T-cell (primary cell): ENCODE results near the gene ZNF135. TPM values are rescaled to one million over a fixed set of nuclear protein-coding genes. Genes with fewer than 3 reads are reported as not detected.

Experiments used
- ATAC-seq, 4 experiments: fragments of 200-7000 bp in 3 of 4; fragments of 150-1000 bp in 1 of 4; cut with Tn5 transposase; replicated peaks in 1 of 4; 1 replicate in 3 of 4; 2 replicates in 1 of 4; pipeline ENCODE4 v1.10.0; 2021; ENCODE audit warnings: moderate library complexity in 3 of 4, mild to moderate bottlenecking in 2 of 4, moderate number of reproducible peaks in 1 of 4
- CTCF ChIA-PET, 2 donors: fragments of 300-600 bp; sonication (Branson Sonifier 250); formaldehyde crosslinking; loops; one replicate each; lab custom pipeline; 2022; ENCODE audit warnings: antibody characterized with exemption in 2 of 2; lab: Charles Lee
- POLR2A ChIA-PET, 2 donors: fragments of 300-600 bp; sonication (Branson Sonifier 250); formaldehyde crosslinking; loops; one replicate each; lab custom pipeline; 2022; ENCODE audit warnings: antibody characterized with exemption in 2 of 2; lab: Charles Lee
- DNase-seq, 35 experiments: peaks; one replicate each; pipeline versions ENCODE4 v3.0.0 to v3.0.0-alpha.2; 2013 to 2023
- H3K27ac ChIP-seq: one replicate; pipeline ENCODE4 v1.5.1; 2013; ENCODE audit warnings: low read length
- H3K27me3 ChIP-seq, 2 experiments: replicated peaks in 1 of 2; 1 replicate in 1 of 2; 2 replicates in 1 of 2; pipeline versions ENCODE4 v1.6.1 to v1.7.0; 2013; ENCODE audit warnings: low read length in 1 of 2, mixed read lengths in 1 of 2; ENCODE audit not compliant: control insufficient read depth in 2 of 2, insufficient read depth in 2 of 2; ENCODE audit errors: extremely low read depth in 1 of 2
- H3K36me3 ChIP-seq, 2 donors: 1 replicate in 1 of 2; 2 replicates in 1 of 2; pipeline versions ENCODE4 v1.6.1 to v1.7.0; 2013; ENCODE audit warnings: low read length in 1 of 2; ENCODE audit not compliant: control insufficient read depth in 2 of 2, insufficient read depth in 1 of 2; ENCODE audit errors: extremely low read depth in 1 of 2
- H3K4me1 ChIP-seq, 2 experiments: 1 replicate in 1 of 2; 2 replicates in 1 of 2; pipeline versions ENCODE4 v1.6.1 to v1.7.0; 2013; ENCODE audit warnings: low read length in 2 of 2, mixed read lengths in 1 of 2; ENCODE audit not compliant: insufficient read depth in 2 of 2, control insufficient read depth in 1 of 2; ENCODE audit errors: extremely low read depth in 1 of 2
- H3K4me3 ChIP-seq, 2 donors: 1 replicate in 1 of 2; 2 replicates in 1 of 2; pipeline versions ENCODE4 v1.5.1 to v1.7.0; 2013; ENCODE audit warnings: mild to moderate bottlenecking in 2 of 2, low read length in 1 of 2, moderate library complexity in 1 of 2; ENCODE audit not compliant: control insufficient read depth in 1 of 2; ENCODE audit errors: extremely low read depth in 1 of 2
- H3K9me3 ChIP-seq: 2 replicates; pipeline ENCODE4 v1.7.0; 2013
- H3K27ac Mint-ChIP-seq, 2 donors: one replicate each; pipeline ENCODE4 v1.8.0; 2020 to 2021; ENCODE audit warnings: mild to moderate bottlenecking in 2 of 2, mixed read lengths in 2 of 2
- H3K27me3 Mint-ChIP-seq, 2 donors: one replicate each; pipeline ENCODE4 v1.8.0; 2021 to 2022; ENCODE audit warnings: mixed read lengths in 2 of 2
- H3K36me3 Mint-ChIP-seq: one replicate; pipeline ENCODE4 v1.8.0; 2021; ENCODE audit warnings: mixed read lengths
- H3K4me1 Mint-ChIP-seq, 3 donors: one replicate each; pipeline ENCODE4 v1.8.0; 2020 to 2022; ENCODE audit warnings: mixed read lengths in 3 of 3, mild to moderate bottlenecking in 1 of 3
- H3K4me3 Mint-ChIP-seq, 3 donors: one replicate each; pipeline ENCODE4 v1.8.0; 2020 to 2022; ENCODE audit warnings: mild to moderate bottlenecking in 3 of 3, mixed read lengths in 3 of 3, moderate library complexity in 3 of 3
- H3K9me3 Mint-ChIP-seq, 3 donors: one replicate each; pipeline ENCODE4 v1.8.0; 2020 to 2022; ENCODE audit warnings: mixed read lengths in 3 of 3
- WGBS: methylation state at CpG from one replicate; pipeline ENCODE4 v1.1.5; 2013; ENCODE audit warnings: missing lambda C conversion rate; ENCODE audit not compliant: insufficient coverage; 5-methylcytosine and 5-hydroxymethylcytosine counted together
- total RNA-seq, 35 experiments: library from RNA in 6 of 35; stranded (reverse) in 6 of 35; fragments of 120-200 nt in 1 of 35; gene quantifications; one replicate each; pipeline versions ENCODE4 v1.2.1 to v1.2.4 and lab custom pipeline; 2013 to 2026

Gene ZNF135
- total RNA-seq, 5 donors from 2014 or later (not counting 1 experiment from before 2014, with no cell fraction given) = 1.2 to 2.8 (median 2.1) TPM

- no peak overlapping the region for H3K27ac Mint-ChIP-seq
- ATAC-seq (no peak), DNase-seq (no peak)
- Histone ChIP-seq H3K4me1 (peaks cover 0 to 14% of the 10 kb centered on the region in 2 experiments), H3K36me3 (no peaks in the 10 kb centered on the region), H3K27me3 (peaks cover 0 to 71% of the 10 kb centered on the region in 2 experiments), H3K9me3 (no peaks in the 10 kb centered on the region), H3K4me3 (no peak overlapping the region), H3K27ac (no peak overlapping the region)
- ChIA-PET POLR2A (no interaction called here), CTCF (no interaction called here)
- H3K9me3 Mint-ChIP-seq = peaks cover 11 to 34% (median 25%) of the 10 kb centered on the region in 3 donors
- peaks cover 24% of the 10 kb centered on the region for H3K36me3 Mint-ChIP-seq
- peaks cover 16 to 30% of the 10 kb centered on the region in 2 donors for H3K27me3 Mint-ChIP-seq
- 84% methylated on average over 8 of the region's 8 CpGs for WGBS
- peaks cover 5 to 9% (median 8%) of the 10 kb centered on the region in 3 donors for H3K4me1 Mint-ChIP-seq
- H3K4me3 Mint-ChIP-seq = no peak overlapping the region
Observed at GRCh38 chr19:58056261-58056660, 2.8 kb upstream of the ZNF135 start.

GRCh38 chr19:58056861-58057260 lies 2.2 kb upstream of the ZNF135 start:
- ChIA-PET POLR2A (no interaction called here), CTCF (no interaction called here)
- no peak overlapping the region for H3K4me3 ChIP-seq
- peaks cover 11 to 31% (median 28%) of the 10 kb centered on the region in 3 donors for H3K9me3 Mint-ChIP-seq
- no peak overlapping the region for H3K4me3 Mint-ChIP-seq
- peaks cover 0 to 69% of the 10 kb centered on the region in 2 experiments for H3K27me3 ChIP-seq
- no peak overlapping the region for H3K27ac ChIP-seq
- H3K36me3 ChIP-seq = no peaks in the 10 kb centered on the region
- DNase-seq (no peak), ATAC-seq (no peak)
- WGBS = 76% methylated on average over 8 of the region's 8 CpGs
- H3K4me1 ChIP-seq = peaks cover 0 to 14% of the 10 kb centered on the region in 2 experiments
- H3K27me3 Mint-ChIP-seq = peaks cover 16 to 31% of the 10 kb centered on the region in 2 donors
- H3K4me1 Mint-ChIP-seq = peaks cover 5 to 9% (median 8%) of the 10 kb centered on the region in 3 donors
- H3K36me3 Mint-ChIP-seq = peaks cover 21% of the 10 kb centered on the region
- H3K27ac Mint-ChIP-seq = no peak overlapping the region
- no peaks in the 10 kb centered on the region for H3K9me3 ChIP-seq

GRCh38 chr19:58058467-58058866 lies 615 bp upstream of the ZNF135 start:
- ATAC-seq = no peak
- DNase-seq = no peak
- POLR2A ChIA-PET = interaction anchor here (0.6 kb wide), 4 partner anchors 85 to 608 kb away, joined by 3 to 8 read pairs (median 6); partner anchors contain the start of gene ZIK1 (in 1 of the 2)
- Histone ChIP-seq H3K9me3 (no peaks in the 10 kb centered on the region), H3K36me3 (no peaks in the 10 kb centered on the region), H3K27ac (no peak overlapping the region), H3K4me3 (peak overlapping the region in 1 of 2 donors; percentile 53), H3K27me3 (peaks cover 0 to 63% of the 10 kb centered on the region in 2 experiments), H3K4me1 (peaks cover 0 to 14% of the 10 kb centered on the region in 2 experiments)
- H3K36me3 Mint-ChIP-seq = peaks cover 28% of the 10 kb centered on the region
- H3K4me3 Mint-ChIP-seq = peak overlapping the region; percentile 77 to 79 (median 79)
- peaks cover 5 to 9% (median 8%) of the 10 kb centered on the region in 3 donors for H3K4me1 Mint-ChIP-seq
- H3K27ac Mint-ChIP-seq = no peak overlapping the region
- CTCF ChIA-PET = interaction anchor here in 1 of 2 donors (0.6 kb wide), 1 partner anchor 22 kb away, joined by 3 read pairs; no protein-coding TSS in a partner anchor
- WGBS = 97% methylated on average over 9 of the region's 13 CpGs
- peaks cover 11 to 35% (median 30%) of the 10 kb centered on the region in 3 donors for H3K9me3 Mint-ChIP-seq
- H3K27me3 Mint-ChIP-seq = peaks cover 16 to 31% of the 10 kb centered on the region in 2 donors

GRCh38 chr19:58059671-58060078 lies 593 bp downstream of the ZNF135 start:
- peaks cover 11 to 40% (median 34%) of the 10 kb centered on the region in 3 donors for H3K9me3 Mint-ChIP-seq
- DNase-seq = peak in 1 of 35 experiments; percentile 8
- H3K27me3 ChIP-seq = peaks cover 0 to 52% of the 10 kb centered on the region in 2 experiments
- ChIA-PET CTCF (no interaction called here), POLR2A (interaction anchor here (0.6 kb wide), 2 partner anchors 42 to 210 kb away, joined by 3 read pairs; partner anchors contain the start of gene ZNF587 (in 1 of the 2))
- H3K27ac Mint-ChIP-seq = no peak overlapping the region
- H3K27me3 Mint-ChIP-seq = peaks cover 13 to 31% of the 10 kb centered on the region in 2 donors
- peaks cover 0 to 14% of the 10 kb centered on the region in 2 experiments for H3K4me1 ChIP-seq
- no peak for ATAC-seq
- H3K36me3 ChIP-seq = no peaks in the 10 kb centered on the region
- peaks cover 5 to 9% (median 8%) of the 10 kb centered on the region in 3 donors for H3K4me1 Mint-ChIP-seq
- WGBS = 46% methylated on average over 27 of the region's 28 CpGs
- H3K27ac ChIP-seq = no peak overlapping the region
- H3K36me3 Mint-ChIP-seq = peaks cover 36% of the 10 kb centered on the region
- H3K9me3 ChIP-seq = no peaks in the 10 kb centered on the region
- peak overlapping the region; percentile 33 to 72 for H3K4me3 ChIP-seq
- H3K4me3 Mint-ChIP-seq = peak overlapping the region; percentile 36 to 79 (median 49)

GRCh38 chr19:58060231-58060630 lies 1.1 kb downstream of the ZNF135 start:
- H3K27me3 Mint-ChIP-seq = peaks cover 10 to 29% of the 10 kb centered on the region in 2 donors
- peaks cover 10 to 42% (median 35%) of the 10 kb centered on the region in 3 donors for H3K9me3 Mint-ChIP-seq
- Histone ChIP-seq H3K4me3 (no peak overlapping the region), H3K27me3 (peaks cover 0 to 46% of the 10 kb centered on the region in 2 experiments), H3K4me1 (peaks cover 0 to 14% of the 10 kb centered on the region in 2 experiments), H3K9me3 (no peaks in the 10 kb centered on the region), H3K27ac (no peak overlapping the region), H3K36me3 (no peaks in the 10 kb centered on the region)
- H3K4me3 Mint-ChIP-seq = peak overlapping the region; percentile 36 to 79 (median 49)
- no peak overlapping the region for H3K27ac Mint-ChIP-seq
- POLR2A ChIA-PET = no interaction called here
- no peak for ATAC-seq
- H3K36me3 Mint-ChIP-seq = peaks cover 41% of the 10 kb centered on the region
- CTCF ChIA-PET = no interaction called here
- WGBS = 99% methylated on average over 9 of the region's 24 CpGs
- DNase-seq = no peak
- H3K4me1 Mint-ChIP-seq = peaks cover 5 to 8% (median 8%) of the 10 kb centered on the region in 3 donors

GRCh38 chr19:58063712-58064111 lies 4.6 kb downstream of the ZNF135 start:
- no peak for DNase-seq
- Mint-ChIP-seq H3K36me3 (peaks cover 50% of the 10 kb centered on the region), H3K4me3 (no peak overlapping the region), H3K27me3 (peaks cover 0 to 10% of the 10 kb centered on the region in 2 donors), H3K9me3 (peaks cover 22 to 57% (median 50%) of the 10 kb centered on the region in 3 donors), H3K27ac (no peak overlapping the region), H3K4me1 (peaks cover 3 to 6% (median 4%) of the 10 kb centered on the region in 3 donors)
- POLR2A ChIA-PET = no interaction called here
- no peak for ATAC-seq
- no peaks in the 10 kb centered on the region for H3K36me3 ChIP-seq
- no peak overlapping the region for H3K27ac ChIP-seq
- peaks cover 0 to 13% of the 10 kb centered on the region in 2 experiments for H3K4me1 ChIP-seq
- no peak overlapping the region for H3K4me3 ChIP-seq
- peaks cover 3% of the 10 kb centered on the region for H3K9me3 ChIP-seq
- CTCF ChIA-PET = no interaction called here
- peaks cover 0 to 21% of the 10 kb centered on the region in 2 experiments for H3K27me3 ChIP-seq
- no CpG with 5 or more reads among the region's 3 CpGs for WGBS
